Keratinocyte (primary cell): ENCODE measurements around the gene PDILT.
"Not testable (repeated sequence)": the region's sequence is repeated elsewhere in the genome, so short reads cannot be mapped to it uniquely, and the experiment has no call there.

Experiments used
- EZH2 ChIP-seq: IDR thresholded peaks from one replicate; pipeline ENCODE4 v1.6.1; 2012; ENCODE audit warnings: inconsistent platforms, mild to moderate bottlenecking, low read length, moderate library complexity
- TF ChIP-seq, protein P1 (sequence below), 3 experiments: IDR thresholded peaks in 1 of 3; conservative IDR thresholded peaks in 1 of 3; optimal IDR thresholded peaks in 1 of 3; 2 replicates in 2 of 3; 3 replicates in 1 of 3; pipeline versions ENCODE3 to v1.5.1; 2011; ENCODE audit warnings: low read length in 3 of 3, mild to moderate bottlenecking in 3 of 3, moderate library complexity in 2 of 3, control low read depth in 1 of 3, inconsistent platforms in 1 of 3; ENCODE audit not compliant: insufficient read depth in 2 of 3; ENCODE audit errors: extremely low read depth in 1 of 3

DNA sequence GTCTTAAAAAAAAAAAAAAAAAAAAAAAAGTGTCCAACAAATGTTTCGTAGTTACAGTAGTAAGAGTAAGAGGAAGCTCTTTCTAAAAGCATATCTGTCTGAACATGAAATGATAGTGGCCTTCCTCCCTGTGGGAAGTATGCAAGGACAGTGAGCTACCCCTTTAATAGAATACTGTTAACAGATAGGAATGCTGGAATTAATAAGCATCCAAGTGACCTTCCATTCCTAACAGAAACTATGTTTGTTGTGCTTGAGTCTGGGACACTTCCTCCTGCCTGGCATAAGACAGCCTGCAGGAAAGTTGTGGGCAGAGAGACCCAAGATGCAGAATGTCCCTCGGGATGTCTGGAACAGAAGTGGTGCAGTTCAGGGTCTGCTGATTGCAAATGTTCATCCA lies 34.4 kb upstream of the PDILT start:
- TF ChIP-seq, protein P1, sequence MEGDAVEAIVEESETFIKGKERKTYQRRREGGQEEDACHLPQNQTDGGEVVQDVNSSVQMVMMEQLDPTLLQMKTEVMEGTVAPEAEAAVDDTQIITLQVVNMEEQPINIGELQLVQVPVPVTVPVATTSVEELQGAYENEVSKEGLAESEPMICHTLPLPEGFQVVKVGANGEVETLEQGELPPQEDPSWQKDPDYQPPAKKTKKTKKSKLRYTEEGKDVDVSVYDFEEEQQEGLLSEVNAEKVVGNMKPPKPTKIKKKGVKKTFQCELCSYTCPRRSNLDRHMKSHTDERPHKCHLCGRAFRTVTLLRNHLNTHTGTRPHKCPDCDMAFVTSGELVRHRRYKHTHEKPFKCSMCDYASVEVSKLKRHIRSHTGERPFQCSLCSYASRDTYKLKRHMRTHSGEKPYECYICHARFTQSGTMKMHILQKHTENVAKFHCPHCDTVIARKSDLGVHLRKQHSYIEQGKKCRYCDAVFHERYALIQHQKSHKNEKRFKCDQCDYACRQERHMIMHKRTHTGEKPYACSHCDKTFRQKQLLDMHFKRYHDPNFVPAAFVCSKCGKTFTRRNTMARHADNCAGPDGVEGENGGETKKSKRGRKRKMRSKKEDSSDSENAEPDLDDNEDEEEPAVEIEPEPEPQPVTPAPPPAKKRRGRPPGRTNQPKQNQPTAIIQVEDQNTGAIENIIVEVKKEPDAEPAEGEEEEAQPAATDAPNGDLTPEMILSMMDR (optimal IDR thresholded peaks at IDR 0.05 in 1 of 3, IDR thresholded peaks at IDR 0.05 in 1 of 3, conservative IDR thresholded peaks at IDR 0.05 in 1 of 3; ENCODE audit: extremely low read depth in 1 of 3, insufficient read depth in 2 of 3, low read length in 3 of 3), result not testable (repeated sequence)
- not testable (repeated sequence) for TF ChIP-seq EZH2
